Measurements from ENCODE around the gene PAX2.

The PAX2 gene

DNA sequence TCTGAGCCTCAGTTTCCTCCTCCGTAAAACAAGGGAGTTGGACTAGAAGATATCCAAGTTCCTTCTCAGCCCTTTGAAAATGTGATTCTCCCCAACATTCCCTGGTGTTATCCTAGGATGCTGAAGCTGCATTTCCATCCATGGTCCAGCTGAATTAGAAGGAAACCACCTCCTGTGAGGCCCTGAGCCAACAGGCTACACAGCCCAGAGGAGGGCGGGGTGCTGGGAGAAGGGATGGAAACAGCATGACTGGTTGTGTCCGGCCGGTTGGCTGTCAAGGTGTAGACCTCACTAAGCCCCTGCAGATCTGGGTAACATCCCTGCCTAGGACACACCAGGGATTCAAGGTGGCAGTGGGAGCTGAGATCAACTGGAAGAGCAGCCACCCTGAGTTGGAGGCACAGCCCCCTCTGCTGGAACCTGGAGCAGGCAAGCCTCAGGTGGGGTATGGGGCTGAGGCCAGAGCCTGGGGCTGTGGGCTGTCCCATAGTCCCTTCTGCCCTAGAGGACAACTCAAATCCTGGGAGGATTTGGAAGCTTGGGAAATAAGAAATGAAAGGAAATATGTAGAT is 72.0 kb downstream of the PAX2 start:
- no peak for DNase-seq (ENCODE audit: low spot score)

DNA sequence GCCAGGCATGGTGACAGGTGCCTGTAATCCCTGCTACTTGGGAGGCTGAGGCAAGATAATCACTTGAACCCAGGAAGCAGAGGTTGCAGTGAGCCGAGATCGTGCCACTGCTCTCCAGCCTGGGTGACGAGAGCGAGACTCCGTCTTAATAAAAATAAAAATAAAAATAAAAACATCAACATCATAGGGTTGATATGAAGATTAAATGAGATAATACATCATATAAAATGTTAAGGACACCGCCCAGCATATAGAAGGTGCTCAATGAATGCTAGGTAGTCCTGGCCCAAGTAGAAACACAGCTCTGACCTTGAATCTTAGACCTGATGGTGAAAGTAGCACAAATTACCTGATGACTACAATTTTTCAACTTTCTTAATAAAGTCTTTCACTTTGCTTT is 74.0 kb downstream of the PAX2 start:
- no peak for DNase-seq (ENCODE audit: low spot score)

DNA sequence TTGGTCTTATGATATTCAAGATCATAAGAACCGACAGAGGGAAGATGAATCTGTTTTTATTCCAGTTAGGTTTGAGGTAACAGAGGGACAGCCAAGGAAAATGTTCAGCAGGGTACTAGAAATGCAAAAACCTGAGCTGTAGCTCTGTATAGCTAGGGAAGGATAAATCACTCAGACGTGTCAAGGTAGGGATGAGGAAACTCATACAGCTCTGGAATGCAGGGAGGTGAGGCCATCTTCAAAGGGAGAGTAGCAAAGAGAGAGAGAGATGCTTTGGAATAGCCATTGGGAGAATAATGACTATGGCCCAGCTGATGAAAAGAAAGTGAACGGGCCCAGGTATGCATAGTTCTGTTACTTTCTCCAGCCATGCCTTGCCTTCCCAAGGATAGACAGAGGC is 77.8 kb downstream of the PAX2 start:
- no peak for DNase-seq (ENCODE audit: low spot score)

DNA sequence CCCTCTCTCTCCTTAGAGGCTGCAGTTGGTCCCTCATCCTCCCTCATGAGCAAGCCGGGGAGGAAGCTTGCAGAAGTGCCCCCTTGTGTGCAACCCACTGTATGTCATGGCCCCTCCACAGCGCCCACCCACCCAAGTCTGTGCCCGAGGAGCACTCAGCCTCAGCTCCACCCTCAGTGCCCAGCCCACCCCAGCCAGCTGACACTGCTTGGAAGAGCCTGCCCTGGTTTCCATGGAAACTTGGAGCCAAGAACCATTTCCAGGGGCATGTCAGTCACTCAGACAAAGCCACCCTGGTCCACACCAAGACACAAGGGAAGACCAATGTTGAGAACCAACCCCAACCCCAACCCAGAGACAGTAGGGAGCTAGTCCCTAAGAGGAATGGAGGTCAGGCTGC is 79.5 kb downstream of the PAX2 start:
- DNase-seq (ENCODE audit: low spot score), result no peak

DNA sequence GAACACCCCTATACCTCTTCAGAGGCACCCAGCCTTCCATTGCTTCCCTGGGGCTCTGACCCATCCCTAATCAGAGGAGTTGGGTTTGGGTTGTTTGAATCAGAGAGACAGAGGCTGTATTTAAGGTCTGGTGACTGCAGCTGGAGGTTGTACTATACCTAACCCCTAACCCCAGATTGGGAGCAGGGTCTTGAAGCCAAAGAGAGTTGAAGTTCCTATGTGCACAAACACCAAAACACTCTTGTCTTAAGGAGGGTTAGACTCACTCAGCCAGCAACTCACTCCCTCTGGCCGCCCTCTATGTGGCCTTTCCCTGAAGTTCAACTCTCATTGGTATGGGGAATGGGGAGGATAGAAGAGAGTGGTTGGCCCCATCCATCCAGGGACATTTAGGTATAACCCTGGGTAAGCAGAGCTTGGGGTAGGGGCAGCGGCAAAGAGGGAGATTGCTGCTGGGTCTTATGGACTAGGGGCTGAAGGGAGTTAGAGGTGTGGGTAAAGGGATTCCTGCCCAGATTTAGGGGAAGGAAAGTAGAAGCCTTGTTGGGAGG is 80.0 kb downstream of the PAX2 start:
- no peak for DNase-seq (ENCODE audit: low spot score)

DNA sequence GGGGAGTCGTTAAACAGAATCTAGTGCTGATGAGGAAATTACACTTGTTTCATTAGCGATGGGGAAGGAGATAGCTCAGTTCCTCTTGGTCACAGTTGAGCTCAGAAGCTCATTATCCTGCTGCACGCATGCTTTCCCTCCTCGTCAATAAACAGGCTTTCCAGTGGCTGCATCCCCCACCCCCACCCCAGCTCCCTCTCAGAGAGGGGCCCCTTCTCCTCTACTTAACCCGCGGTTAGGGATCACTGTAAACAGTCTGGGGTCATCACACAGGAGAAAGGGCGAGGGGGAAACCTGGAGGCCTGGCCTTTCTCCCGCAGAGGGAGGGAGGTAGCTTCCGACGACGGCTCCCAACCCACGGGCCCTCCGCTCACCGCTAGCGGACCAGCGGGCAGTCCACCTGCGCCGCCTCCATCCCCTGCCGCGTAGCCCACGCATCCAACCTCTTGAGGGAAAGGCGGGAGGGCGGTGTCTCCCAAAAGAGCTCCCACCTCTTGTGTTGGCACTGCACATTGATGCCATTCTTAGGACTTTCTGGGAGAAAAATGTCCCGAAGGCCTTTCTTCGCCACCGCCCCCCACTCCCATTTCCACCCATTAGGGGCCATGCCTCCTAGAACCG is 80.8 kb downstream of the PAX2 start:
- DNase-seq (ENCODE audit: low spot score), result peak; percentile 15

DNA sequence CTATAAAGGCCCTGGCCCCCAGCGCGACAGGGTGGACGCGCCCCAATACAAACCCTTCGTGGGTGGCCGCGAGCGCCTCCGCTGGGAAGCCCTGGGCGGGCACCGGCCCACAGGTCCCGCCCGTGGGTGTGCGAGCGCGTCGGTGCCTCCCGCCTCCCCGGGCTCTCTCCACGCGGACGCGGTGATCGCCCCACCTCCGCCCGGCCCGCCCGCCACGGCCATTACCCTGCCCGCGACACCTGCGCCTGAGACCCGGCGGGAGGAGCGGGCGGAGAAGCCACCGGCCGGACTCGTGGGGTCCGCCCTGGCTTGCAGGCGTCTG is 81.2 kb downstream of the PAX2 start:
- DNase-seq (ENCODE audit: low spot score), result no peak

GRCh38 chr10:100826983-100827818 is 81.8 kb downstream of the PAX2 start:
- peak; percentile 28 for DNase-seq (ENCODE audit: low spot score)

- DNase-seq (ENCODE audit: low spot score), result peak; percentile 47
Measured at GRCh38 chr10:100827819-100828737, 82.7 kb downstream of the PAX2 start.

DNA sequence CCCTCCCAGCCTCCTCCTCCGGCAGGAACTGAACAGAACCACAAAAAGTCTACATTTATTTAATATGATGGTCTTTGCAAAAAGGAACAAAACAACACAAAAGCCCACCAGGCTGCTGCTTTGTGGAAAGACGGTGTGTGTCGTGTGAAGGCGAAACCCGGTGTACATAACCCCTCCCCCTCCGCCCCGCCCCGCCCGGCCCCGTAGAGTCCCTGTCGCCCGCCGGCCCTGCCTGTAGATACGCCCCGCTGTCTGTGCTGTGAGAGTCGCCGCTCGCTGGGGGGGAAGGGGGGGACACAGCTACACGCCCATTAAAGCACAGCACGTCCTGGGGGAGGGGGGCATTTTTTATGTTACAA is 83.3 kb downstream of the PAX2 start:
- peak; percentile 28 for DNase-seq (ENCODE audit: low spot score)

DNA sequence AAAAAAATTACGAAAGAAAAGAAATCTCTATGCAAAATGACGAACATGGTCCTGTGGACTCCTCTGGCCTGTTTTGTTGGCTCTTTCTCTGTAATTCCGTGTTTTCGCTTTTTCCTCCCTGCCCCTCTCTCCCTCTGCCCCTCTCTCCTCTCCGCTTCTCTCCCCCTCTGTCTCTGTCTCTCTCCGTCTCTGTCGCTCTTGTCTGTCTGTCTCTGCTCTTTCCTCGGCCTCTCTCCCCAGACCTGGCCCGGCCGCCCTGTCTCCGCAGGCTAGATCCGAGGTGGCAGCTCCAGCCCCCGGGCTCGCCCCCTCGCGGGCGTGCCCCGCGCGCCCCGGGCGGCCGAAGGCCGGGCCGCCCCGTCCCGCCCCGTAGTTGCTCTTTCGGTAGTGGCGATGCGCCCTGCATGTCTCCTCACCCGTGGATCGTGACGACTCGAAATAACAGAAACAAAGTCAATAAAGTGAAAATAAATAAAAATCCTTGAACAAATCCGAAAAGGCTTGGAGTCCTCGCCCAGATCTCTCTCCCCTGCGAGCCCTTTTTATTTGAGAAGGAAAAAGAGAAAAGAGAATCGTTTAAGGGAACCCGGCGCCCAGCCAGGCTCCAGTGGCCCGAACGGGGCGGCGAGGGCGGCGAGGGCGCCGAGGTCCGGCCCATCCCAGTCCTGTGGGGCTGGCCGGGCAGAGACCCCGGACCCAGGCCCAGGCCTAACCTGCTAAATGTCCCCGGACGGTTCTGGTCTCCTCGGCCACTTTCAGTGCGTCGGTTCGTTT is 83.9 kb downstream of the PAX2 start:
- no peak for DNase-seq (ENCODE audit: low spot score)

- no peak for DNase-seq (ENCODE audit: low spot score)
Measured at GRCh38 chr10:100829933-100830727, 84.7 kb downstream of the PAX2 start.

DNA sequence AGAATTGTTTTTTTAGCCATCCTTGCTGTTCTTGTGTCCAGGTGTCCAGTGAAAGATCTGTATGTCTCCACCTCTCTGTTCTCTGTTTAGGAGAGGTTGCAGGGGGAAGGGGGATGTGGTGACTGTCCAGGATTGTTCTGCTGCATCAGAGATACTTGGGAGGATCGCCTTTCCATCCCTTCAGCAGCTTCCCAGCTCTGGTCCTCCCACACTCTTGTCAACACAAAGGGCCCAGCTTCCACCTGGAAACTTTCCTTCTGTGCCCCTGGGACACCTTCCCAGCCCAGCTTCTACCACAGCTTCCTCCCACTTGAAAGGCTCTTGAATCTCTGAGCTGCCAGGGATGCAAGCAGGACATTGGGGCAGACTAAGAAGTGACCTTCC is 85.3 kb downstream of the PAX2 start:
- no peak for DNase-seq (ENCODE audit: low spot score)

GRCh38 chr10:100831742-100832141 is 86.4 kb downstream of the PAX2 start:
- no peak for DNase-seq (ENCODE audit: low spot score)

- no peak for DNase-seq (ENCODE audit: low spot score)
Measured at GRCh38 chr10:100835810-100836209, 90.4 kb downstream of the PAX2 start.

GRCh38 chr10:100836891-100837290 is 91.5 kb downstream of the PAX2 start:
- no peak for DNase-seq (ENCODE audit: low spot score)

DNA sequence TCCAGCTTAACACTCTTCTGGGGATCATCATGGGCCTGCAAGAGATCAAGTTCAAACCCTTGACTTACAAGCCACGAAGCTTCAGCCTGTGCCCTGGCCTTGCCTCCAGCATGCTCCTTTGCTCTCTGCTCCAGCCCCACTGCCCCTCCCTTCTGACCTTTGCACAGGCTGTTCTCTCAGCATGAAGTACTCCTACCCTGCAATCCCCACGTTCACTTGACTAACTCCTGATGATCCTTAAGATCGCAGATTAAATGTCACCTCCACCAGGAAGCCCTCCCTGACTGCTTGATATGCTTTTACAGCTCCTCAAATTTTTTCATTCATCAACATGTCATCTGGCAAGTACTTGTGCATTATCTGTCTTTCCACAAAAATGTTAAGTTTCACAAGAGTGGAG is 91.9 kb downstream of the PAX2 start:
- DNase-seq (ENCODE audit: low spot score), result no peak

DNA sequence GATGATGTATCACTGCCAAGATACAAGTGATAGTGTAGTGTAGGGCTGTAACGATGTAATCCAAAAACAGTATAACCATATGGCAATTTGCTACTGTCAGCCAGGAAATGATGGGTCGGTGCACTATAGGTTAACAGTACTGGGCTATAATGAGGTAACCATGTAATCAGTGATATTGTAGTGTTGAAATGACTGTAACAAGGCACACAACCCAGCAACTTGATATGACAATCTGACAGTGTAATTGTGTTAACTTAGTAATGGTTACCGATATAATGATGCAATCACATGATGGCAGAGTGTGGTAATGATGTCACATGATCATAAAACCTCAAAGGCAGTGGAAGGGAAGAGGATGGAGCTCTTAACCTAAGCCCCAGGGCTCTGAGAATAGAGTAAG is 93.6 kb downstream of the PAX2 start:
- no peak for DNase-seq (ENCODE audit: low spot score)

DNA sequence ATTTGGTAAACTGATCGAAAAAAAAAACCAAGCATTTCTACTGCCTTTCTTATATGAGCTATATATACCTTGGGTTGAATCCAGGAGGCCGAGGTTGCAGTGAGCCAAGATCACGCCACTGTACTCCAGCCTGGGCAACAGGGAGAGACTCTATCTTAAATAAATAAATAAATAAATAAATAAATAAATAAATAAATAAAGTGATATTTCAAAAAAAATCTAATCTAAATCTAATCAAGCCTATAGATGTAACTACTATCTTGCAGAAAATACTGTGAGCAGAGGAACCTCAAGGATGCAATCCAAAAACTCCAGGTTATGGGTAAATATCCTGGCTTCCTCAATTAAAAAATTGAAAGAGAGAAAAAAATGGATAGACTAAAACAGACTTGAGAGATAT is 96.1 kb downstream of the PAX2 start:
- DNase-seq (ENCODE audit: low spot score), result no peak

- DNase-seq (ENCODE audit: low spot score), result no peak
Measured at GRCh38 chr10:100847440-100847839, 102.1 kb downstream of the PAX2 start.

GRCh38 chr10:100848770-100849169 is 103.4 kb downstream of the PAX2 start:
- DNase-seq (ENCODE audit: low spot score), result no peak

Data from NAMALWA (cell line).